GM18873 (cell line): Measurements from ENCODE around the gene PYM1.

Source experiments
- ATAC-seq: cut with Tn5 transposase; IDR thresholded peaks from one replicate; pipeline ENCODE4 v1.9.1; 2021; ENCODE audit warnings: mild to moderate bottlenecking, moderate library complexity, moderate number of reproducible peaks; ENCODE audit not compliant: unreplicated experiment, low FRiP score

Gene PYM1

DNA sequence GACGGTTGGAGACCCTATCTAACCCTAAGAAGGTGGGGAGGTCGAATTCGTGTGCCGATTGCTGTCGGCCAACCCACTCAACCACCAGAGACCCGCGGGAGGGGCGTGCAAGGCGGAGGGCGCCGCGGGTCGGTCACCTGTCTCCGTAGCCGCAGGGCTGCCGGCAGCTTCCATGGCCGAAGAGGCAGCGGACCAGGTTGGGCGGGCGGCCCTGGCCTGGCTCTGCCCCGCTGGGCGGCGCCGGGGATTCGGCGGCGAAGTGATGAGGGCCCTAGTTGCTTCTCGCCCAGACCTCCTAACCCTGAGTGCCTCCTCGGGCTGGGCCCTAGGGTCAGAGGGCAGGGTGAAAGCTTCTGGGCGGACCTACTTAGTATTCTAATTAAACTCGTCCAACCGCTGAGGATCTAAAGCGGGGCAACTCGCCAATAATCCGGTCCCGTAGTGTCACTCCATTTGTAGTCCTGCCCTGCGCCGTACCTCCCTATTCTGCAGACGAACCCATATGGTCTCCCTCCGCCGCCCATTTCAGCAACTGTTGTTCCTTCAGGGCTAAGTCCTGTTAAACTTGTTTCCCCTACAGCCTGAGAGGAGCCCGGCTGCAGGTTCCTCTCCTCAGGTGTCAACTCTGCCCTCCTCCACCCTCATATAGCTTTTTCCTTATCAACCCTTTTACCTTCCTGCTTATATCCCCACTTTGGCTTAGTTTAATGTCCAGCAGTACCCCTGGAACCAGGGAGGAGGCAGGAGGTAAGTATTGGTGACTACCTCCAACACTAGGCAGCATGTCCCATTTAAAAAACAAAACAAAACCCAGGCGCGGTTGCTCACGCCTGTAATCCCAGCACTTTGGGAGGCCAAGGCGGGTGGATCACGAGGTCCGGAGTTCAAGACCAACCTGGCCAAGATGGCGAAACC lies at the start of gene PYM1:
PYM1 (minus strand) TSS at position 307 of the 915 bp plus-strand sequence; CDS start at position 174, 133 bp downstream.
- ATAC-seq = peak; percentile 43

- ATAC-seq = peak; percentile 0
Observed at GRCh38 chr12:55974308-55974730, 46.6 kb upstream of the PYM1 start.

DNA sequence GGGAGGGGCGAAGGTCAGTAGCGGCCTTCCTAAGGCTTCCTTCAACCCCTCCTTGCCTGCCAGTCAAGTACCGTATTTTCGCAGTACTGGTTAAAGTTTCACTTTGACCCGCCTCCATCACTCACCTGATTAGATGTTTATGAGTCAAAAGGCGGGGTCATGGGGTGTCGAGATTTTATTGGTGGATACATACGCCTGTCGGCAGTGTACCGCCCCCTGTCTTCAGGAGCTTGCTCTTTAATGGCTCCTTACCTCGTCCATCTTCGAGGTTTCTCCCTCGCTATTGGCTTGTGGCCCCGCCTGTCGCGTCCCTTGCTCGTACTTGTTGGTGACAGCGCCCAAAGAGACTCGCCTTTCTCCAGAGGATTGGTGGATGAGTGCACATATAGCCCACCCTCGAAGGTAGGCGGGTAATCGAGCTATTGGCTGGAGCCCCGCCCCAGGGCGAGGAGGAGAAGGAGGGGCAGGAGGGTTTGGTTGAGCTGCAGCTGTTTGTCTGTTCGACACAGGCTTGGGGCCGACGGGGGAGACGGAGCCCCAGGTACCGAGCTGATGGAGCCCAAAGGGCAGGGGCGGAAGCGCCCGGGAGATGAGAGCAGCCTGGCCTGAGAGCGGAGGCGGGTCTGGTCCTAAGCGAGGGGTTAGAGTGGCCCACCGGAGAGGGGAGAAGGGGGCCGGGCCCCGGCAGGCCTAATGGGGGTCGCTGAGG lies 46.1 kb upstream of the PYM1 start, which contains the start of gene RAB5B:
RAB5B (plus strand) TSS at position 480 of the 709 bp plus-strand sequence. CDS start 12,883 bp downstream, outside the sequence.
- peak; percentile 93 for ATAC-seq

DNA sequence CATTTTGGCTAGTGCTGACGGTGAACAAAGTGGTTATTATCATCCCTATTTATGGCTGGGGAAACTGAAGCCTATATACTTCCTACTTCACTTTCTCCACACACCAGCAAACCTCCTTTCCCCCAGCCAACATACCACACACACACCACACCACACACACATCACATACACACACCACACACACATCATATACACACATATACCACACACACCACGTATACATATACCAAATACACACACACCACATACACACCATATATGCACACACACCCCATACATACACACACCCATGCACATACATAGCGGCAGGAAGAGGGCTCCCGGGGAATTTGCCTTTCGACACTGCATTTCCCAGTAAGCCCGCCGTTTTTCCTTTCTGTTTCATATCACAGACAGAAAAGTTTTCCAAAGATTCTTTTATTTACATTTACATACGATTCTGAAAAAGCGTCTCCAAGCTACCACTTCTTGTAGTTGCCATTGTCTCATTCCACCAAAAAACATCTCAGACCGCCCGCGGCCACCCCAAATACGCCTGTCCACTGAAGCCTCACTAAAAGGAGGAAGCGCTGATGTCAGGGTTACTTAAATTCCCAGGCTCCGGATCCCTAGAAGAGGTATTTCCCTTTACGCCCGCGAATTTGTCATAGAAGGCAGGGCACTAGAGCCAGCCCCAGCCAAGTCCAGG lies 45.4 kb upstream of the PYM1 start:
- ATAC-seq = no peak

GRCh38 chr12:55972456-55972855 lies 44.8 kb upstream of the PYM1 start:
- no peak for ATAC-seq

DNA sequence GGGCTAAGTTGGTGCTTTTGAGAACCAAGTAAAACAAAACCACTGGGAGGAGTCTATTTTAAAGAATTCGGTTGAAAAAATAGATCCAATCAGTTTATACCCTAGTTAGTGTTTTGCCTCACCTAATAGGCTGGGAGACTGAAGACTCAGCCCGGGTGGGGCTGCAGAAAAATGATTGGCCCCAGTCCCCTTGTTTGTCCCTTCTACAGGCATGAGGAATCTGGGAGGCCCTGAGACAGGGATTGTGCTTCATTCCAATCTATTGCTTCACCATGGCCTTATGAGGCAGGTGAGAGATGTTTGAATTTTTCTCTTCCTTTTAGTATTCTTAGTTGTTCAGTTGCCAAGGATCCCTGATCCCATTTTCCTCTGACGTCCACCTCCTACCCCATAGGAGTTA lies 44.3 kb upstream of the PYM1 start:
- no peak for ATAC-seq

GRCh38 chr12:55970775-55971174 lies 43.1 kb upstream of the PYM1 start:
- no peak for ATAC-seq

- ATAC-seq = no peak
Observed at GRCh38 chr12:55969356-55969755, 41.7 kb upstream of the PYM1 start.

GRCh38 chr12:55966408-55967281 lies 39.0 kb upstream of the PYM1 start, which contains the start of gene CDK2:
TSS of gene CDK2 (plus strand) at chr12:55966830. CDS start at chr12:55967009, 179 bp downstream.
- peak; percentile 83 for ATAC-seq

DNA sequence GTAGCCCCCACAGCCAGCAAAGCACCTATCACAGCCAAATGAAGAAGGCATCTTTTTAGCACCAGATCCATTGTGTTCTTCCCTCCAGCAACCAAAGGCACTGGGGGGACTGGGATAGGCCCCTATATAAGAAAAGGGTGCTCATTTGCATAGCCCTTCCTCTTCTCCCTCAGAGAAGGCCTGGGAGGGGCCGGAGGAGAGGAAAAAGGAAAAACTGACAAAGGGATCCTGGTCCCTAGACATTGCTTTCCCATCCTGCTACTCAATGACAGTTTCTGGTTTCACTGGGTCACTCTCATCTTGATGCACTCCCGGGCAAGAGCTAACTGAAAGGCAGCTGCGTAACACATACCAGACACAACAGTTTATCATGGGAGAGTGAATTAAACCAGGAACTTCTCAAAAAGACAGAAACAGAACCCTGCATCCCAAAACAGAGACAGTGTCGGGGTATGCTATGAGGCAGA lies 38.3 kb upstream of the PYM1 start, which contains the start of gene PMEL:
PMEL (minus strand) TSS at position 102 of the 467 bp plus-strand sequence; CDS start at position 71, 31 bp downstream.
- no peak for ATAC-seq

GRCh38 chr12:55965240-55965639 lies 37.5 kb upstream of the PYM1 start:
- ATAC-seq = no peak

- no peak for ATAC-seq
Observed at GRCh38 chr12:55963760-55964159, 36.1 kb upstream of the PYM1 start.

DNA sequence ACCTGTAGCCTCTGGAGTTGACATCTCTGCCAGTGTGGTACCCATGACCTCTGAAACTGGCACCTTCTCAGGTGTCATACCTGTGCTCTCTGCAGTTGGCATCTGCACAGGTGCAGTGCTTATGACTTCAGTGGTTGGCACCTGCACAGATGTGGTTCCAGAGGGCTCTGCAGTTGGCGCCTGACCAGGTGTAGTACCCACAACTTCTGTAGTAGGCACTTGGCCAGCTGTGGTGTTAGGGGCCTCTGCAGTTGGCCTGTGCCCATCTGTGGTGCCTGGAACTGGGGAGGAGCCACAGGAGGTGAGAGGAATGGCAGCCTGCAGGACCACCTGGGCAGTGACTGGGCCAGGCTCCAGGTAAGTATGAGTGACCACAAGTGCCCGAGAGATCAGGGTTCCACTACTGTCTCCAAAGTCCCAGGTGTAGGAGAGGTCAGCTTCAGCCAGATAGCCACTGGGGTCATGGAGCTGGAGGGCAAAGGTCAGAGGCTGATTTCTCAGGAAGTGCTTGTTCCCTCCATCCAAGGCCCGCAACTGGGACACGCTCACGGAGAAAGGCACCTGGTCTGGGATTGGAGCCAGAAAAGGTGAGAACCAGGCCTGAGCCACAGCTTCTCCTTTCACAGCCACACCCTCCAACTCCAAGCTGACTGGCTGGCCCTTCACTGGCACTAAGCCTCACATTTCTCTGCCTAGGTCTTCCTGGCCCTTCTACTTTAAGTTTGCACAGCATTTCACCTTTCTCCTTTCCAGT lies 29.6 kb upstream of the PYM1 start:
- no peak for ATAC-seq

- no peak for ATAC-seq
Observed at GRCh38 chr12:55955800-55956508, 28.3 kb upstream of the PYM1 start.

DNA sequence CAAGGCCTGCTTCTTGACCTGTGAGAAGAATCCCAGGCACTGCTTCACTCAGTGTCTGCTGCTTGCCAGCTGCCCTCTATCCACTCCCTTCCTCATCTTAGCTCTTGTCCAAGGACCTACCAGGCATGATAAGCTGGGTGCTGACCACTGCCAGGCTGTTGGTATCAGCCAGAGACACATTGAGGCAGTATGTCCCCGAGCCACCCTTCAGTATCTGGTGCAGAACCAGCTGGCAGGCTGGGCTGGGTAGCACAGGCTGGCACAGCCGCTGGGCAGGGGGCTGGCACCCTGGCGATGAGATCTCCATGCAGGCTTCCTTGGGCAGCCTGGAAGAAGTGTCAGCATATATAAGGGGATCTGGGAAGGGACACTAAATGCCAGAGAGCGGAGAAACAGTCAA lies 27.6 kb upstream of the PYM1 start:
- no peak for ATAC-seq

GRCh38 chr12:55946553-55946952 lies 18.9 kb upstream of the PYM1 start:
- no peak for ATAC-seq

DNA sequence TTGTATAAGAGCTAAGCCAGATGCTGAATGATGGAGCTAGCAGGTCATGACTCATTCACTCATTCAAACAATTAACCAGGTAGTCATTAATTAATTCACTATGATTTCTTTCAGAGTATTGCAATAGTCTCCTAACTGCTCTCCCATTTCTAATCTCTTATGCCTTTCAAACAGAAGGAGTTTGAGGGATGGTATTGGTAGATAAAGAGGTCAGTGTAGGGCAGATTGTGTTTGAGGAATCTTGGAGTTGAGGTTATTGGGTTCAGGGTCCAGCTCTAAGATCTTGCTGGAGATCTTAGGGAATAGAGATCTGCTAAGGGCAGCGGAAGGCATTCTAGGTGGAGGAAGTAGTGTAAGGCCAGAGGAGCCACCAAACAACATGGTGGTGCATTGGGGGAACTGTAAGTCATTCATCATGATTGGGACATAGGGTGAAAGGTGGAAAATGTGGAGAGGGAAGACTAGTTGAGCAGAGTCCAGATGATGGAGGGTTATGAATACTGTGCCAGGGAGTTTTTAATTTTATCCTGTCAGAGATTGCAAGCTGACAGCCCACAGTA lies 15.0 kb upstream of the PYM1 start:
- ATAC-seq = no peak

DNA sequence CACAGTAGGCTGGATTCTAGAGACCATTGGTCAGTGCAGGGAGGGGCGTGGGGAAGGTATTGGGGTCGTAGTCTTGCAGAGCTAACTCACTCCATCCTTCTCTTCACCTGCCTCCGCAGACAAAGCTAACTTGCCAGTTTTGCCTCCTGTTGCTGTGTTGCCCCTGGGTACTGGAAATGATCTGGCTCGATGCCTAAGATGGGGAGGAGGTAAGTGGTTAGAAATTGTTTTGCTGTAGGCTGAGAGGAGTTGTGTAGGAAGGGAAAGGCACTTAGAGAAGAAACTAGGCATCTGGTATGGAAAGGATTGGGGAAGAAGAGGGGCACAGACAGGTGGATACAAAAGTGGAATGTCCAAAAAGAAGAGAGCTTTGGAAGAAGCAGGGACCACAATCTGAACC lies 14.4 kb upstream of the PYM1 start:
- ATAC-seq = no peak
